ENCODE measurements around the gene ERCC6L2.

The ERCC6L2 gene

DNA sequence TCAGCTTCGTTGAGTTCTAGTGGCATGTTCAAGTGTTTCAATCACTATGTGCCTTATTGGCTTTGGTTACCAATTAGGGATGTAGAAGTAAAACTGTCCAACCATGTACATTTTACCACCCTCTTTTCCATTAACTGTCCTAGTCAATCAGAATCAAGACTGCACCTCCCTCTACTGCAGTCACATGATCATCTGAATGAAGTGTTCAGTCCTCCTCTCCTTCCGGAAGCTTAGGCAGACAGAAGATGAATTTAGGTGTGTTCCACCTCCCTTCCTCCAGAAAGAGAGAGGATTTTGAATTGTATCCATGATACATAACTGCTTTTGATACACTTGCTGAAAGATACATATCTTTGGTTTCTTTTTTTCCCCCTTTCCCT is 133.7 kb downstream of the ERCC6L2 start:
- Histone ChIP-seq H3K9me3 (ENCODE audit: insufficient read depth, low read length) (no peaks in the 10 kb centered on the region), H3K9ac (ENCODE audit: low read length) (no peak overlapping the region), H3K27me3 (ENCODE audit: low read depth, low read length) (no peaks in the 10 kb centered on the region), H3K4me2 (ENCODE audit: low read length) (no peak overlapping the region), H3K4me1 (ENCODE audit: low read length) (peaks cover 21% of the 10 kb centered on the region), H3K27ac (ENCODE audit: low read length) (no peak overlapping the region), H2AFZ (ENCODE audit: low read depth, low read length) (no peak overlapping the region), H3K4me3 (ENCODE audit: low read length) (no peak overlapping the region), H3K79me2 (ENCODE audit: low read length) (no peaks in the 10 kb centered on the region), H4K20me1 (ENCODE audit: insufficient read depth, low read length) (no peaks in the 10 kb centered on the region), H3K36me3 (replicated peaks; ENCODE audit: low read depth, low read length) (peaks cover 32% of the 10 kb centered on the region)
- TF ChIP-seq EZH2phosphoT487 (IDR thresholded peaks at IDR 0.05; ENCODE audit: low read depth) (no peak), CTCF (IDR thresholded peaks at IDR 0.05; ENCODE audit: low read depth, low read length) (no peak)

GRCh38 chr9:96009690-96010472 is 134.4 kb downstream of the ERCC6L2 start:
- H3K4me2 ChIP-seq (ENCODE audit: low read length), result no peak overlapping the region
- H3K9ac ChIP-seq (ENCODE audit: low read length), result no peak overlapping the region
- TF ChIP-seq EZH2phosphoT487 (IDR thresholded peaks at IDR 0.05; ENCODE audit: low read depth), result no peak
- TF ChIP-seq CTCF (IDR thresholded peaks at IDR 0.05; ENCODE audit: low read depth, low read length), result no peak
- H3K36me3 ChIP-seq (replicated peaks; ENCODE audit: low read depth, low read length), result peaks cover 30% of the 10 kb centered on the region
- no peak overlapping the region for H3K4me3 ChIP-seq (ENCODE audit: low read length)
- H3K4me1 ChIP-seq (ENCODE audit: low read length), result peaks cover 16% of the 10 kb centered on the region
- no peaks in the 10 kb centered on the region for H3K27me3 ChIP-seq (ENCODE audit: low read depth, low read length)
- H3K79me2 ChIP-seq (ENCODE audit: low read length), result no peaks in the 10 kb centered on the region
- no peaks in the 10 kb centered on the region for H3K9me3 ChIP-seq (ENCODE audit: insufficient read depth, low read length)
- H4K20me1 ChIP-seq (ENCODE audit: insufficient read depth, low read length), result no peaks in the 10 kb centered on the region
- no peak overlapping the region for H3K27ac ChIP-seq (ENCODE audit: low read length)
- no peak overlapping the region for H2AFZ ChIP-seq (ENCODE audit: low read depth, low read length)

- H3K27me3 ChIP-seq (ENCODE audit: low read depth, low read length), result no peaks in the 10 kb centered on the region
- TF ChIP-seq CTCF (IDR thresholded peaks at IDR 0.05; ENCODE audit: low read depth, low read length) (no peak), EZH2phosphoT487 (IDR thresholded peaks at IDR 0.05; ENCODE audit: low read depth) (no peak)
- no peaks in the 10 kb centered on the region for H3K79me2 ChIP-seq (ENCODE audit: low read length)
- peaks cover 11% of the 10 kb centered on the region for H3K4me1 ChIP-seq (ENCODE audit: low read length)
- H4K20me1 ChIP-seq (ENCODE audit: insufficient read depth, low read length), result no peaks in the 10 kb centered on the region
- H3K9me3 ChIP-seq (ENCODE audit: insufficient read depth, low read length), result no peaks in the 10 kb centered on the region
- H3K4me2 ChIP-seq (ENCODE audit: low read length), result no peak overlapping the region
- no peak overlapping the region for H3K4me3 ChIP-seq (ENCODE audit: low read length)
- no peak overlapping the region for H3K9ac ChIP-seq (ENCODE audit: low read length)
- peaks cover 11% of the 10 kb centered on the region for H3K36me3 ChIP-seq (replicated peaks; ENCODE audit: low read depth, low read length)
- no peak overlapping the region for H2AFZ ChIP-seq (ENCODE audit: low read depth, low read length)
- H3K27ac ChIP-seq (ENCODE audit: low read length), result no peak overlapping the region
Measured at GRCh38 chr9:96014078-96014477, 138.6 kb downstream of the ERCC6L2 start.

DNA sequence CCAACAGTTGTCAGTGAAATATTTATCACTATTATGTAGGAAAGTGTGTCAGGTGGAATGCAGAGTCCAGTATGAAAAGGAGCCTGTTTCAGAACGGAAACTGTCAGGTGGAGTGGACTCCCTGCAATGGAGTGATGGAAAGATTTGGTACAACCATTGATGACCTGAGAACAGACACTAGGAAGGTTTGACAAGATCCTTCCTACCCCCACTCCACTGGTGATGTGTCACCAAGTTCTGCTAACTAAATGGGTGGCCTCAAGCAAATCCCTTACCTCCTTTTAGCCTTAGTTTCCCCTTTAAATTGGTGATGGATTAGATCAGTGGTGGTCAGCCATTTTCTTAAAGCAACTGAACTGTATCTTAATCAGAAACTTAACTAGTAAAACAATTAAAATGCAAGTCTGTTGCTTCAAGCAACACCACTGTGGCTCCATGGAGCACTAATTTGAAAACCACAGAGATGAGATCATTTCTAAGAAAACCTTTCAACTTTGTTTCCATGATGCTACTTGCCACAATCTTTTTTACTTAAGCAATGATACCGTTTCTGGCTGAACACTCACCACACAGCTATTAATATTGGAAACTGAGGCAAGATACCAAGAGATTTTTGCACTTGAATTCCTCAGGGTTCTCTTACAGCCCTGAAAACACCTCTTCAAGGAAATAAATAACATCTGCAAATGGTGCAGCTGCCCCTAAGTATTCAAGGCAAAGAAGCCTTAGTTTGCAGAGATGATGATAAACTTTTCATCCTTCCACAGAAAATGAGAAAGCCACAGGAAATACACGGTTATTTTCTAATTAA is 140.6 kb downstream of the ERCC6L2 start:
- no peak overlapping the region for H3K4me3 ChIP-seq (ENCODE audit: low read length)
- H3K27ac ChIP-seq (ENCODE audit: low read length), result no peak overlapping the region
- H3K4me2 ChIP-seq (ENCODE audit: low read length), result peak overlapping the region; percentile 22
- no peak overlapping the region for H3K9ac ChIP-seq (ENCODE audit: low read length)
- no peaks in the 10 kb centered on the region for H3K9me3 ChIP-seq (ENCODE audit: insufficient read depth, low read length)
- no peak overlapping the region for H2AFZ ChIP-seq (ENCODE audit: low read depth, low read length)
- peaks cover 4% of the 10 kb centered on the region for H3K36me3 ChIP-seq (replicated peaks; ENCODE audit: low read depth, low read length)
- H4K20me1 ChIP-seq (ENCODE audit: insufficient read depth, low read length), result no peaks in the 10 kb centered on the region
- H3K27me3 ChIP-seq (ENCODE audit: low read depth, low read length), result no peaks in the 10 kb centered on the region
- H3K4me1 ChIP-seq (ENCODE audit: low read length), result peaks cover 11% of the 10 kb centered on the region
- TF ChIP-seq CTCF (IDR thresholded peaks at IDR 0.05; ENCODE audit: low read depth, low read length) (no peak), EZH2phosphoT487 (IDR thresholded peaks at IDR 0.05; ENCODE audit: low read depth) (no peak)
- no peaks in the 10 kb centered on the region for H3K79me2 ChIP-seq (ENCODE audit: low read length)
